Measurements from ENCODE around the gene SYNC.
"Not testable (repeated sequence)": the region's sequence is repeated elsewhere in the genome, so short reads cannot be mapped to it uniquely, and the experiment has no call there.

The SYNC gene

GRCh38 chr1:32693455-32694174 lies 9.0 kb downstream of the SYNC start:
- no peak for DNase-seq

- DNase-seq, result no peak
Measured at GRCh38 chr1:32686387-32686786, 16.2 kb downstream of the SYNC start.

GRCh38 chr1:32685498-32685897 lies 17.1 kb downstream of the SYNC start:
- no peak for DNase-seq

GRCh38 chr1:32684167-32684811 lies 18.3 kb downstream of the SYNC start:
- DNase-seq, result no peak

- no peak for DNase-seq
Measured at GRCh38 chr1:32683397-32683796, 19.2 kb downstream of the SYNC start.

- no peak for DNase-seq
Measured at GRCh38 chr1:32681999-32682398, 20.6 kb downstream of the SYNC start.

GRCh38 chr1:32681509-32681908 lies 21.1 kb downstream of the SYNC start:
- DNase-seq, result no peak

GRCh38 chr1:32680642-32681041 lies 21.9 kb downstream of the SYNC start:
- DNase-seq, result no peak

- DNase-seq, result not testable (repeated sequence)
Measured at GRCh38 chr1:32679993-32680392, 22.6 kb downstream of the SYNC start.

GRCh38 chr1:32676945-32677344 lies 25.6 kb downstream of the SYNC start:
- DNase-seq, result no peak

GRCh38 chr1:32668716-32669115 lies 33.9 kb downstream of the SYNC start:
- not testable (repeated sequence) for DNase-seq

- DNase-seq, result no peak
Measured at GRCh38 chr1:32666901-32667566, 35.5 kb downstream of the SYNC start.

- no peak for DNase-seq
Measured at GRCh38 chr1:32665915-32666314, 36.7 kb downstream of the SYNC start.

GRCh38 chr1:32659581-32659980 lies 43.0 kb downstream of the SYNC start:
- no peak for DNase-seq

GRCh38 chr1:32652244-32652962 lies 50.2 kb downstream of the SYNC start:
- no peak for DNase-seq

- DNase-seq, result no peak
Measured at GRCh38 chr1:32651461-32652073, 51.0 kb downstream of the SYNC start.

- peak; percentile 98 for DNase-seq
Measured at GRCh38 chr1:32650752-32651460, 51.7 kb downstream of the SYNC start, which contains the start of gene RBBP4. Gene RBBP4 (plus strand): TSS chr1:32651208. CDS start chr1:32651307, 99 bp downstream.

- DNase-seq, result peak; percentile 97
Measured at GRCh38 chr1:32650248-32650751, 52.3 kb downstream of the SYNC start, which contains the start of gene ZBTB8OS. Gene ZBTB8OS (minus strand): TSS chr1:32650550. CDS start chr1:32650529, 21 bp downstream.

- DNase-seq, result no peak
Measured at GRCh38 chr1:32647308-32648134, 55.0 kb downstream of the SYNC start.

GRCh38 chr1:32644426-32644825 lies 58.1 kb downstream of the SYNC start:
- DNase-seq, result no peak

GRCh38 chr1:32642292-32642827 lies 60.2 kb downstream of the SYNC start:
- not testable (repeated sequence) for DNase-seq
